Measurements from ENCODE around the gene DHX32.

The DHX32 gene

GRCh38 chr10:125838802-125839575 lies 42.1 kb downstream of the DHX32 start:
- Histone ChIP-seq H3K9ac (no peak overlapping the region), H3K9me3 (replicated peaks in 1 of 11) (no peaks in the 10 kb centered on the region), H3K4me2 (no peak overlapping the region), H3K4me1 (peaks cover 0 to 5% (median 0%) of the 10 kb centered on the region in 10 experiments; a peak in 4 of 20 replicates), H4K20me1 (peaks cover 0 to 60% (median 36%) of the 10 kb centered on the region in 11 experiments; a peak in 16 of 22 replicates), H3K27ac (no peak overlapping the region), H3K4me3 (no peak overlapping the region), H3K27me3 (no peaks in the 10 kb centered on the region), H3K36me3 (peaks cover 83 to 100% (median 92%) of the 10 kb centered on the region in 11 experiments)
- no peak for TF ChIP-seq Cebpa-rat (IDR thresholded peaks at IDR 0.05)

GRCh38 chr10:125836746-125837145 lies 44.3 kb downstream of the DHX32 start:
- Histone ChIP-seq H3K9me3 (replicated peaks in 1 of 11) (no peaks in the 10 kb centered on the region), H3K27me3 (no peaks in the 10 kb centered on the region), H3K27ac (no peak overlapping the region), H3K4me2 (no peak overlapping the region), H3K4me3 (no peak overlapping the region), H3K4me1 (no peaks in the 10 kb centered on the region), H3K9ac (no peak overlapping the region), H4K20me1 (peaks cover 0 to 77% (median 38%) of the 10 kb centered on the region in 11 experiments; a peak in 18 of 22 replicates), H3K36me3 (peaks cover 97 to 100% (median 98%) of the 10 kb centered on the region in 11 experiments)
- no peak for TF ChIP-seq Cebpa-rat (IDR thresholded peaks at IDR 0.05)

GRCh38 chr10:125828311-125828710 lies 52.8 kb downstream of the DHX32 start:
- Histone ChIP-seq H3K9me3 (replicated peaks in 1 of 11) (no peaks in the 10 kb centered on the region), H3K36me3 (peaks cover 70 to 88% (median 83%) of the 10 kb centered on the region in 11 experiments), H3K27ac (no peak overlapping the region), H3K4me3 (no peak overlapping the region), H3K4me1 (peaks cover 19 to 29% (median 23%) of the 10 kb centered on the region in 10 experiments), H3K9ac (no peak overlapping the region), H4K20me1 (peaks cover 9 to 95% (median 70%) of the 10 kb centered on the region in 11 experiments; a peak in 18 of 22 replicates), H3K4me2 (no peak overlapping the region), H3K27me3 (no peaks in the 10 kb centered on the region)
- TF ChIP-seq Cebpa-rat (IDR thresholded peaks at IDR 0.05): no peak

- Histone ChIP-seq H3K4me3 (no peak overlapping the region), H3K27me3 (no peaks in the 10 kb centered on the region), H3K4me1 (peaks cover 22 to 33% (median 28%) of the 10 kb centered on the region in 10 experiments), H4K20me1 (peaks cover 9 to 83% (median 68%) of the 10 kb centered on the region in 11 experiments; a peak in 18 of 22 replicates), H3K27ac (no peak overlapping the region), H3K36me3 (peaks cover 59 to 76% (median 71%) of the 10 kb centered on the region in 11 experiments), H3K9me3 (replicated peaks in 1 of 11) (no peaks in the 10 kb centered on the region), H3K9ac (no peak overlapping the region), H3K4me2 (no peak overlapping the region)
- no peak for TF ChIP-seq Cebpa-rat (IDR thresholded peaks at IDR 0.05)
These were observed 54.0 kb downstream of the DHX32 start for GRCh38 chr10:125827133-125827532.

GRCh38 chr10:125824736-125825135 lies 56.4 kb downstream of the DHX32 start:
- peak overlapping the region in 4 of 11 experiments; percentile 97 to 99 (median 99); a peak in 2 of 22 replicates for H3K27ac ChIP-seq
- TF ChIP-seq Cebpa-rat (IDR thresholded peaks at IDR 0.05): no peak
- H4K20me1 ChIP-seq: peaks cover 9 to 61% (median 55%) of the 10 kb centered on the region in 11 experiments; a peak in 18 of 22 replicates
- peaks cover 35 to 52% (median 48%) of the 10 kb centered on the region in 11 experiments for H3K36me3 ChIP-seq
- peak overlapping the region; percentile 92 to 99 (median 96) for H3K9ac ChIP-seq
- peak overlapping the region; percentile 76 to 98 (median 89) for H3K4me3 ChIP-seq
- no peaks in the 10 kb centered on the region for H3K9me3 ChIP-seq (replicated peaks in 1 of 11)
- H3K4me2 ChIP-seq: peak overlapping the region; percentile 81 to 98 (median 89)
- H3K4me1 ChIP-seq: peaks cover 35 to 54% (median 42%) of the 10 kb centered on the region in 10 experiments
- no peaks in the 10 kb centered on the region for H3K27me3 ChIP-seq

- Histone ChIP-seq H3K36me3 (peaks cover 26 to 43% (median 38%) of the 10 kb centered on the region in 11 experiments), H3K9me3 (replicated peaks in 1 of 11) (no peaks in the 10 kb centered on the region), H3K4me3 (peak overlapping the region; percentile 76 to 98 (median 89)), H3K27ac (peak overlapping the region; percentile 95 to 100 (median 98)), H4K20me1 (peaks cover 9 to 51% (median 47%) of the 10 kb centered on the region in 11 experiments; a peak in 17 of 22 replicates), H3K9ac (peak overlapping the region; percentile 92 to 99 (median 96)), H3K4me1 (peaks cover 35 to 54% (median 42%) of the 10 kb centered on the region in 10 experiments), H3K4me2 (peak overlapping the region; percentile 81 to 98 (median 89)), H3K27me3 (no peaks in the 10 kb centered on the region)
- no peak for TF ChIP-seq Cebpa-rat (IDR thresholded peaks at IDR 0.05)
These were observed 57.3 kb downstream of the DHX32 start for GRCh38 chr10:125823663-125824251.

GRCh38 chr10:125822878-125823662 lies 58.0 kb downstream of the DHX32 start, which contains the start of the genes BCCIP and UROS:
Gene BCCIP, plus strand, starts transcription at chr10:125823546. Its CDS starts 12 bp downstream, at chr10:125823558.
Gene UROS, minus strand, starts transcription at chr10:125823258. Its CDS starts 6,759 bp downstream, at chr10:125816499.
- H4K20me1 ChIP-seq: peaks cover 9 to 46% (median 40%) of the 10 kb centered on the region in 11 experiments; a peak in 15 of 22 replicates
- peaks cover 19 to 36% (median 31%) of the 10 kb centered on the region in 11 experiments for H3K36me3 ChIP-seq
- H3K9ac ChIP-seq: peak within 1 kb of the TSS; percentile 92 to 99 (median 96)
- peak within 1 kb of the TSS; percentile 81 to 98 (median 89) for H3K4me2 ChIP-seq
- no peaks in the 10 kb centered on the region for H3K9me3 ChIP-seq (replicated peaks in 1 of 11)
- H3K27ac ChIP-seq: peak within 1 kb of the TSS; percentile 95 to 100 (median 98)
- H3K27me3 ChIP-seq: no peaks in the 10 kb centered on the region
- H3K4me1 ChIP-seq: peaks cover 35 to 54% (median 42%) of the 10 kb centered on the region in 10 experiments
- no peak for TF ChIP-seq Cebpa-rat (IDR thresholded peaks at IDR 0.05)
- peak within 1 kb of the TSS; percentile 76 to 98 (median 89) for H3K4me3 ChIP-seq

GRCh38 chr10:125820701-125821100 lies 60.4 kb downstream of the DHX32 start:
- peak overlapping the region in 1 of 11 experiments; percentile 30; a peak in 1 of 22 replicates for H3K9ac ChIP-seq
- H3K4me1 ChIP-seq: peaks cover 29 to 42% (median 33%) of the 10 kb centered on the region in 10 experiments
- H3K9me3 ChIP-seq (replicated peaks in 1 of 11): no peaks in the 10 kb centered on the region
- no peaks in the 10 kb centered on the region for H3K27me3 ChIP-seq
- H3K27ac ChIP-seq: no peak overlapping the region
- peaks cover 9 to 20% (median 16%) of the 10 kb centered on the region in 11 experiments; a peak in 20 of 22 replicates for H3K36me3 ChIP-seq
- no peak overlapping the region for H3K4me3 ChIP-seq
- peaks cover under 1 to 24% (median 19%) of the 10 kb centered on the region in 11 experiments; a peak in 16 of 22 replicates for H4K20me1 ChIP-seq
- TF ChIP-seq Cebpa-rat (IDR thresholded peaks at IDR 0.05): no peak
- H3K4me2 ChIP-seq: peak overlapping the region in 3 of 11 experiments; percentile 72 to 89 (median 88); a peak in 4 of 22 replicates

Data from BLaER1 treated with 17β-estradiol and CSF1 and Interleukin-3, amounts not matched to agents 10 nM and 100 nM (cell line).